NCI-H226 (cell line): Measurements from ENCODE around the gene TPPP2.

Experiments used
- DNase-seq: peaks from one replicate; pipeline ENCODE4 v3.0.0-alpha.2; 2015

The TPPP2 gene

DNA sequence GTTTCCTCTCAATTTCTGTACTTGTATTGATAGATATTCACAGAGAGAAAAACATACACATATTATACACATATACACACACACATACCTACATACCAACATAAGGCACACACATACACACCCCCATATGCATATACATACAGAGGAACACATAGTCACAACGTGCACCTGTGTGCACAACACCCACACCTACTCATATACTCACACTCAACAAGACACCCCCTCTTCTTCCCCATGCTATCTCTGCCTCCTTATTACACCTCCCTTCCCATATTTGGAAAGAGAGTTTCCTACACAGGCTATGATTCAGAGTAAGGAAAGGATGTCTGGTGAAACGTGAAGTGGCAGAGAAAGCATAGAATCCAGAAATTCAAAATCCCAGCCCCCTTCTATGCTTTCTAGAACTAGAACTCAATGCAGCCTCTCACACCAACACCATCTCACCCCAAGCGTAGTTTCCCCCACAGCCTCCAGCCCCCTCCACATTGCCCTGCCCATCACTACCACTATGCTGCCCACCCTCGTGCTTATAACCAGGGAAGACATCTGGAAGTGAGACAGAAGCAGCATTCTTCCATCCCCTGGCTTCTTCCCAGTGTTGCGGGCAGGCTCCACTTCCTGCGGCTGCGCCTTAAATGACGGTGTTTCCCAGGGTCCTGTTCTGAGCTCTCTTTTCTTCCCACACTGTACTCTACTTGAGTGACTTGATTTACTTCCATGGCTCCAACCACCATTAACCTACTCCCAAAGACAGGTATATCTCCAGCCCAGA lies 30.0 kb downstream of the TPPP2 start:
- no peak for DNase-seq

DNA sequence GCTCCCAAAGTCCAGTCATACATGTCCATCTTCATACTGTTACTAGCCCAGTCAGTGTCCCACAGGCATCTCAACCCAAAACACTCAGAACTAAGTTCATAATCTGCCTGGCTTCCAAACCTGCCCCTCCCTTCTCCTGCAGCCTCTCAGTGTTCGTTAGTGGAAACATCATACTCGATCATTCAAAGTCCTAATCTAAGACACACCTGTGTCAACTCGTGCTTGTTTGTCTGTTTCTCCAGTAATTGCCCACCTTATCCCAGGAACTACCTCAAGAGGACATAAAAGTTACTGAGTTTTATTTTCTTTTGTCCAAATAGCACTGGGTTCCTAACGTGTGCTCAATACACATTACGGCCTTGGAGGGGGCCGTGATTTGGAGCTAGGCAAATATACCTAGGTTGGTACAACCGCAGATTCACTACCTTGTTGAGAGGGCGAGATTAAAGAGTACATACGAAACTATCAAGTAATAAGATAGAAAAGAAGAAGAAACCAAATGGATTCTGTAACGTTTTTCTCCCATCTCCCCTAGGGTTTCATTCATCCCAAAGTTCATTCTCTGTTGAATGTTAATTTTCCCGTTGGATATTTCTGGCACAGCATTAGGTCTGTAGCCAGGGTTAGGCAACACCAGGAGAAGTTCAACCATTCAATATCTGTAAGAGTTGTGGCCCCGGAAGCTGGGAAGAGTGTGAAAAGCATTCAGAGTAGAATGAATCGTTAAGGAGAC lies 30.8 kb downstream of the TPPP2 start:
- no peak for DNase-seq

DNA sequence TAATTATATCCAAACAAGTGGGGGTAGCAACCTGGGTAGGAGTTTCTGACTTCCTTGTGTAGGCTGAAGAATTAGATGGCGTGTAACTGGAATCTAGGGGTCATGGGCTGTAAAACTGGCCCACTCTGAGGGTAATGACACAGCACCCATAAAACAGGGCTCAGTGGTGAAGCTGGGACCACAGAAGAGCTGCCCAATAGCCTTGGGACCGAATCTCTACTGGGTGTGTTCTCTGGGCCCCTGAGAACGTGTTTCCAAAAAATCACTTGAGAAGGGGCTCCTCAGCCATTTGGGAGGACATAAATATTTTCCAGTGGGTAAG lies 31.3 kb downstream of the TPPP2 start:
- DNase-seq, result peak; percentile 0

DNA sequence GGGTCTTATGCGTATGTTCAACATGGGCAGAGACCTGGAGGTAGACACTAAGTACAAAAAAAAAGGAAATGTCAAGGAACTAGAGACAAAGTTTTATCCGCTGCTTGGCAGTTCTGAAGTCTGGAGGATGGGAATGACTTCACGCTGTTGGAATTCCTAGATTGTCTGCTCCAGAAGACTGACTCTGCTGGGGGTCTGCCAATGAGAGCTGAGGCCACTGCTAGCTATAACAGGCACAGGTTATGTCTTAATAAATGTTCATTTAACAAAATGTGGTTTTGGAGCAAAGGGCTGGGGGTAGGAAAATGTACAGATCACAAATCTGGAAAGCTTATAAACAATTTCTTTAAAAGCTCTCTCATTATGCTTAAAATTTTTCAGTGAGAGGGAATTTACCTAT lies 33.5 kb downstream of the TPPP2 start:
- DNase-seq, result peak; percentile 81

DNA sequence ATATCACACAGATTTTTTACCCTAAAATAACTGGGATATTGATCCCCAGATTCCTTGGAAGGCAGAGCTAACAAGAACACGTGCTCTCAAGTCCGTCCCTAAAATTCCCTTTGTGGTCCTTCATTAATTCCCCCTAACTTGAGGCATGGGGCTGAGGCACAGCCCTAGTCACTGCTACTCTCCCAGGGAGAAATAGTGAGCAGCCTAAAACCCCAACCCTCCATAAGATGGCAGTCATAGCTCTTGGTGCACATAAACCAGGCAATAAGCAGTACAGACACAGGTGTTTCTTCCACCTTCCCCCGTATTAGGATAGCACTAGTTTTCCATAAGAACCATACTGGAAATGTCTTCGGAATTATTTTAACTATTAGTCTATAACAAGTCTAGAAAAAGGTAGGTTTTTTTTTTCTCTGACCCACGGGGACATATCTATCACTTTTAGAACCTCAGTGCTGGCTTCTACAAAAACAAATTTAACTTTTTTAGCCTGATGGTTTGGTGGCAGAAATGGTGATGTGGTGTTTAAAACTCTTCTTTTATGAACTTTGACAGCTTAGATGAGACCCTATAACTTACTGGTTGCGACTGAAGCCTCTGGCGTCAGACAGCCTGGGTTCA lies 37.0 kb downstream of the TPPP2 start:
- peak; percentile 3 for DNase-seq

DNA sequence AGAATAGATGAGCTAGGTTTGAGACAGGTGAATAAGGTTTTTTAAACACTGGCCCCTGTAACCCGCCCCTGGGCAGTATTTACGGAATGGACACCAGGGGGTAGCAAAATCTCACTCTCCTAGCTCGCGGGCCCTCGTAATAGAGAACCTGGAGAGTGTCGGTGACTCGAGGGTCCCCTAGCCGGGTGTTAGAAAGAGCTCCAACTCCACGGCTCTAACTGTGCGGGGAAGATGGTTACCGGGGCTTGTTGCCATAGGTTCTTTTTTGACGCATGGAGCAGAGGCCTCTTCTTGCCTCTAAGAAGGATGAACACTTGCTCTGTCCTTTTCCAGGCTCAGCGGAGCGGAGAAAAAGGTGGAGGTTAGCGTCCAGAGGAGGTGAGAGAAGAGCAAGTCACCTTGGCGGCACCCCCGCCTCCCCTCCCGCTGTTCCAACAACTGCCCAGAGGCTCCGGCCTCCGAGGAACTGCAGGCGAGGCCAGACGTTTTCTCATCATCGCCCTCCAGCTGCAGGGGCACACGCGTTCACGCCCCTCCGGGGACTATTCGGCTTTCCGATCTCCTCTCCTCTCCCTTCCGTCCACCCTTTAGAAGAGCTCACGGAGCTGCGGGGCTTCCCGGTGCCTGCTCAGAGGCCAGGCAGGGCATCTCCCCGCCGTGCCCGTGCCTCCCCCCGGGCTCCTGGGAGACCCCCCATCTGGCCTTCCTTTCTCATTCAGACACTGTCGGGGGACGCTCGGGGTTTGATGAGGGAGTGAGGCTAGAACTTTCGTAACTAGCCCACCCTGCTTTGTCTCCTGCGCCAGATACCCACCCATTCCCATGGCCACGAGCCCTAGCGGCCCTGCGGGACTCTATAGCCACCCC lies 38.7 kb downstream of the TPPP2 start:
- peak; percentile 16 for DNase-seq

DNA sequence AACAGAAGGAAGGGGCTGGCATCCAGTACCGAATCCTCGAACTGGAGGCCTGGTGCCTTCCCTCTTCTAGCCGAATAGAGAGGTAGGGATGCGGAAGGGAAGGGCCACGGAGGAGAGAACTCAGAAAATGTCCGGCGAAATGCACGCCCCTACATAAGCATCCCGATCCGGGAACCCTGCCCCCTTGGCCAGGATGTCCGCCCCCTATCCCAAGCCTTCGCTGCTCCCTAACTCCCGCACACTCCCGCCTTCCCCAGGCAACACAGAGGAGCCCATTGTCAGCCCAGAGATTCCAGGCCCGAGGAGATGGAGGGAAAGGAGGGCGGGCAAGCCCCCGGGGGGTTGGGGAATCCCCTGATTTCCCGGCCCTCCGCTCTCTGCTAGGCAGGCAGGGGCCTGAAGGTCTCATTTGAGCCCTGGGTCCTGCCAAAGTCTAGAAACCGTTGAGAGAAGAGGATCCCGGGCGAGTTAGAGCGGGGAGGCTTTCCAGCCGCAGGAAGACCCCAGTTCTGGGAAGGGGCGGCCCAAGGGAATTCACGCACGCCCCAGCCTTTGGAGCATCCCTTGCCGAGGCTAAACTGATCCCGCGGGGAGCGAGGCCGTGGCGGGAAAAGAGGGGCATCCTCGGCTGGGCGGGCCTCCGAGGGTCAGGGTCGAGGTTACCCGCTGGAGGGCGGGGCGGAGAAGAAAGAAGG lies 39.5 kb downstream of the TPPP2 start:
- no peak for DNase-seq

DNA sequence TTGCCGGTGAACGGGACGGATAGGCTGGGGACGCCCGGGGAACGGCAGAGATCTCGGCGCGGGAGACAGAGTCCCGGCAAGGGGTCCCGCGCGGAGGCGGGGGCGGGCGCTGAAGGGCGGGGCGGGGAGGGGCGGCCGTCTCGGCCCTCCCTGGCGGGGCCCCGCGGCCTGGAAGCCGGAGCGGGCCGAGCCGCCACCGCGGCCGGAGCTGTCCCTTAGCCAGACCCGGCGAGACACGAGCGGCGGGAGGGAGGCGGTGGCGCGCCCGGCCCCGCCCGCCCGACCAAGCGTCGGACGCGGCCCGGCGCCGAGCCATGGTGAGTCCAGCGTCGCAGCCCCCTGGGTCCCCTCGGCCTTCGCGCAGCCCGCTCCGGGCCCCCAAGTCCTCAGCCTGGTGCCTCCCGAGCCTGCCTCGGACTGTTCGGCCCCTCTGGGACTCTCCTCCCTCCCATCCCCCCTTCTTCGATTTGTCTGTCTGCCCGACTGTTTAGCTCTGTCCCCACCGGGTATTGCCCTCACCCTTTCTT lies 40.1 kb downstream of the TPPP2 start, which contains the start of gene ARHGEF40:
ARHGEF40 (plus strand) TSS at position 222 of the 527 bp plus-strand sequence; CDS start at position 315, 93 bp downstream.
- no peak for DNase-seq

DNA sequence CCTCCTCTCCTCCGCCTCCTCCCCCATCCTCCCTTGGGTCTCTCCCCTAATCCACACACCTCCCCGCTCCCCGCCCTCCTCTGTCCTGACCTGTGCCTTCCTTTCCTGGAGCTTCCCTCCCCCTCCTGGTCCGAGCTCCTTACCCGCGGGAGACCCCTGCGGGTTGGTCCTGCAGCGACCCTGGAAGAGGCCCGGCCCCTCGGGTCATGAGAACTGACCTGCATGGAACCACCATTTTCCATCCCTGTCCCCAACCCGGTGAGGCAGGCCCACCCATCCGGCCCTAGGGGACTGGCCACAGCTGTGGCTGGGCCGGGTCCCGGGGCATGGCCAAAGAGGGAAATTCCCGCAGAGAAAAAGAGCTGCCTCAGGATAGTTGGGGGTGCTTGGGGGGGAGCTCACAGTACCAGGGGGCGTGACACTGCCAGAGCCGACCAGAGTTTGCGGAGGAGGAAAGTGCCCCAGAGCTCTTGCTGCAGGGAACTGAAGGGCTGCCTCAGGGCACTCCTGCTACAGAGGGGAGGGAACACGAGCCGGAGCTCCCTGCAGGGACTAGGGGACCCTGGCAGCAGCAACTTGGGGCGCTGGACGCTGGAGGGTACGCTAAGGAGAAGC lies 40.7 kb downstream of the TPPP2 start:
- peak; percentile 59 for DNase-seq

DNA sequence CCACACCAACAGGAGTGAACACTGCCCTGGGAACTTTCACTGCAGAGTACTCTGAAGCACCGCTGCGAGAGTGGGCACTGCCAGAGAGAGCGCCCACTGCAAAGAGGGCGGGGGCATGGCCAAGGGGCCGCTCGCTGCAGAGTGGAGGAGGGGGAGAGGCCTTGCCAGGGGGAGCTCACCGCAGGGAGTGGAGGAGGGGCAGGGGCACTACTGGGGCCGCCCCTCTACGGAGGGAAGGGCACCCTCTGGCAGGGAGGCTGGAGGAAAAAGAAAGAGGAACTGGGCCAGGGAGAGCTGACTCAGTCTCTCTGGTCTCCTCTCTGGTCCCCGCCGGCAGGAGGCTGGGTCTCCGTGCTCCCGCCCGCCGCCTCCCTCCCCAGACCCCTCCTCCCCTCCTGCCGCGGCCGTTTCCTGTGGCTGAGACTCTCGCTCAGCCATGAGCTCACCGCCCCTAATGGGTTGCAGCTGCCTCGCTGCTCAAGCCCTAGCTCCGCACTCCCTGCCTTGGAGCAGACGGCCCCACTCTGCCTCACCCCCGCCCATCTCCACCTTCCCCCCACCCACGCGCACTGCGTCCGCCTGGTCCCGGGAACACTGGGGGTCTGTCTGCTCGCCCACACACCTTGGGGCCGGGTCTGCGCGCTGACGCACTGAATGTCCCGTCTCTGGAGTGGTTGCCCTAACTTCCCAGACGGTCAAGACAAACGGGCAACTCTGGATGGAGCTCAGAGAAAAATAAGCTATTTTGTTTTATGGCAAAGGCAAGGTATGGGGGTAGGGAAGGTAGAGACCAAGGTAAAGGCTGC lies 41.4 kb downstream of the TPPP2 start:
- peak; percentile 82 for DNase-seq

DNA sequence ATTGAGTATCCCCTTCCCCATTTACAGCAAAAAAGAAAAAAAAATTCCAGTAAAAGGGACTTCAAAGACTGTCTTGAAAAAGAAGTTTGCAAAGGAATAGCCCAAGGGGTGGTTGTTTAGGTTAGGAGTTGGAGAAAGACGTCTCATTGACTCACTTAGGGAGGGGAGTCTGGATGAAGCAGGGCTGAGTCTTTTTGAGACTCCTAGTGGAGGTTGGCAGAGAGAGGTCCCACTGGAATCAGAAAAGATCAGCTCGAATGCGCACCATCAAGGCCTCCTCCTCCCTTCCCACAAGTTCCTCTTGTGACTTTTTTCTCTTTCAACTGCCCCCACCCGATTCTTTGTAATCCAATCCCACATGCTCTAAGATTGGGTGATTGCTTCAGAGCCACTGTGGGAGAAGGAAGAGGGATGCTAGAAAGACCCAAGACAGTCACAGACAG lies 42.0 kb downstream of the TPPP2 start:
- peak; percentile 17 for DNase-seq

DNA sequence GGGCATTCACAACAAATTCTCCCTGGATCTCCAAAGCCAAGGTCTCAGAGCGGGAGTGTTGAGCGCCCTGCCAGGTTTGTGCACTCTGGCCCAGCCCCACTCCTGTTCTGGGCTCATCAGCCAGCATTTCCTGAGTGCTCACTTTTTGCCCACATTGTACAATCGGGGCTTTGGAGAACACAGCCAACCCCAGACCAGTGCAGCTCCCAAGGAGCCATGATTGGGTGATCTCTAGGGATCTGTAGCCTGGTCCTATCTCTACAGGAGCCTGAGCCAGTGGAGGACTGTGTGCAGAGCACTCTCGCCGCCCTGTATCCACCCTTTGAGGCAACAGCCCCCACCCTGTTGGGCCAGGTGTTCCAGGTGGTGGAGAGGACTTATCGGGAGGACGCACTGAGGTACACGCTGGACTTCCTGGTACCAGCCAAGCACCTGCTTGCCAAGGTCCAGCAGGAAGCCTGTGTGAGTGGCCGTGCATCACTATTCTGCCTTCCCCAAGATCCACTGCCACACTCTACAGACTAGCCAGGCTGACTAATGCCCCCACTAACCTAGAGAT lies 42.8 kb downstream of the TPPP2 start:
- no peak for DNase-seq

DNA sequence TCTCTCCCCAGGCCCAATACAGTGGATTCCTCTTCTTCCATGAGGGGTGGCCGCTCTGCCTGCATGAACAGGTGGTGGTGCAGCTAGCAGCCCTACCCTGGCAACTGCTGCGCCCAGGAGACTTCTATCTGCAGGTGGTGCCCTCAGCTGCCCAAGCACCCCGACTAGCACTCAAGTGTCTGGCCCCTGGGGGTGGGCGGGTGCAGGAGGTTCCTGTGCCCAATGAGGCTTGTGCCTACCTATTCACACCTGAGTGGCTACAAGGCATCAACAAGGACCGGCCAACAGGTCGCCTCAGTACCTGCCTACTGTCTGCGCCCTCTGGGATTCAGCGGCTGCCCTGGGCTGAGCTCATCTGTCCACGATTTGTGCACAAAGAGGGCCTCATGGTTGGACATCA lies 43.9 kb downstream of the TPPP2 start:
- DNase-seq, result no peak

DNA sequence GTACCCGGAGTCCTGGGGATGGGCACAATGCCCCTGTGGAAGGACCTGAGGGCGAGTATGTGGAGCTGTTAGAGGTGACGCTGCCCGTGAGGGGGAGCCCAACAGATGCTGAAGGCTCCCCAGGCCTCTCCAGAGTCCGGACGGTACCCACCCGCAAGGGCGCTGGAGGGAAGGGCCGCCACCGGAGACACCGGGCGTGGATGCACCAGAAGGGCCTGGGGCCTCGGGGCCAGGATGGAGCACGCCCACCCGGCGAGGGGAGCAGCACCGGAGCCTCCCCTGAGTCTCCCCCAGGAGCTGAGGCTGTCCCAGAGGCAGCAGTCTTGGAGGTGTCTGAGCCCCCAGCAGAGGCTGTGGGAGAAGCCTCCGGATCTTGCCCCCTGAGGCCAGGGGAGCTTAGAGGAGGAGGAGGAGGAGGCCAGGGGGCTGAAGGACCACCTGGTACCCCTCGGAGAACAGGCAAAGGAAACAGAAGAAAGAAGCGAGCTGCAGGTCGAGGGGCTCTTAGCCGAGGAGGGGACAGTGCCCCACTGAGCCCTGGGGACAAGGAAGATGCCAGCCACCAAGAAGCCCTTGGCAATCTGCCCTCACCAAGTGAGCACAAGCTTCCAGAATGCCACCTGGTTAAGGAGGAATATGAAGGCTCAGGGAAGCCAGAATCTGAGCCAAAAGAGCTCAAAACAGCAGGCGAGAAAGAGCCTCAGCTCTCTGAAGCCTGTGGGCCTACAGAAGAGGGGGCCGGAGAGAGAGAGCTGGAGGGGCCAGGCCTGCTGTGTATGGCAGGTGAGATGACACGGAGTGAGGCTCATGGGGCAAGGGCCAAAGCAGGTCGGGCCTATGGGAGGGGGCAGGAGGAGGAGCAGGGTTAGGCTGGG lies 44.6 kb downstream of the TPPP2 start:
- DNase-seq, result no peak

DNA sequence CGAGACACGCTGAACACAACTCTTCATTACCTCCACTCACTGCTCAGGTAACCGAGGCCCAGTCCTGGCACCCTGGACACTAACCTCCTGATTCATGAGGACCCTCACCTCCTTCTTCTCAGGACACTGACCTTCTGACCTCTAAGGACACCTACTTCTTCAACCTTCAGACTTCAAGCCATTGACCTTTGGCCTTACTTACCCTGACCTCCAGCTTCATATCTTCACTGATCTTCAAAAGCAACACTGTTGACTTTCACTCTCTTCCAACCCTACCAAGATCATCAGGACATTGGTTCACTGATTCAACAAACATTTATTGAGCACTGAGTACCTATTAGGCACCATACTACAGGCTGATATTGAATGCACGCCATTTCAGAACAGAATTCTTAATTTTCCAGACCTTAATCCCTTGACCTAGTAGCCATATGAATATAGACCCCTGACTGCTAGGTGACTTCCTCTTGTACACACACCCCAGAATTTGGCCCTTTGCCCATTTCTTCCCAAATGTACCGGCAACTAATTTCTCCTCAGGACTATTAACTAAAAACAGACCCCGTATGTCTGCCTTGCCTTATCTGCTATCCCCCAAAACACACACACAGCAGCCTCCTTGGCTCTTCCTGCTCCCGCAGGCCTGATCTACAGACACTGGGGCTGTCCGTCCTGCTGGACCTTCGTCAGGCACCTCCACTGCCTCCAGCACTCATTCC lies 45.9 kb downstream of the TPPP2 start:
- no peak for DNase-seq

DNA sequence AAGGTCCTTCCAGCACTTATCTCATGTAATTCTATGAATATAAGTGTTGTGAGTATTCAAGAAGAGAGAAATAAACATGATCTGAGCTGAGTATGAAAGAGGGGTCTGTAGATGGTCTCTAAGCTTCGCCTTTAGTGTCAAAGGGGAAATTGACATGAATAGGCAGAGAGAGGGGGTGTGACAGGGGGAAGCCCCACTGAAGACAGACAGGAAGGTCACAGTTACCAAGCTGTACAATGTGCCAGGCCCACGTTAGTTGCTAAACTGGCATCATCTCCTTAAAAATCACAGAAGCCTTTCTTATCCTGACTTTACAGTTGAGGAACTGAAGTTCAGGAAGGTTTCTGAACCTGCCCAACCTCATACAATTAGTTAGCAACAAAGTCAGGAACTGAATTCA lies 47.7 kb downstream of the TPPP2 start:
- DNase-seq, result no peak

DNA sequence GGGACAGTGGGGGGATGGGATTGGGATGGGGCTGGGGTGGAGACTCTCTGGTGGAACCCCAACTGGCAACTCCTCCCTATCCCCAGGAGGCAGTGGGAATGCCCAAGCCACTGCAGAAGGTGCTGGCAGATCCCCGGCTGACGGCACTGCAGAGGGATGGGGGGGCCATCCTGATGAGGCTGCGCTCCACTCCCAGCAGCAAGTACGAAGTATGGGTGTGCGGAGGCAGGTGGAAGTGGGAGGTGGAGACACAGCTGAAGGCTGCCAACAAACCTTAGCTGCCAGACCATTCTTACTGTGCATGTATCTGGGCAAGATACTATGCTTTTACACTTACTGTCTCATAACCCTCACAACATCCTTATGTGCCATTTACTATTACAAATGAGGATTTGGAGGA lies 48.3 kb downstream of the TPPP2 start:
- DNase-seq, result no peak

DNA sequence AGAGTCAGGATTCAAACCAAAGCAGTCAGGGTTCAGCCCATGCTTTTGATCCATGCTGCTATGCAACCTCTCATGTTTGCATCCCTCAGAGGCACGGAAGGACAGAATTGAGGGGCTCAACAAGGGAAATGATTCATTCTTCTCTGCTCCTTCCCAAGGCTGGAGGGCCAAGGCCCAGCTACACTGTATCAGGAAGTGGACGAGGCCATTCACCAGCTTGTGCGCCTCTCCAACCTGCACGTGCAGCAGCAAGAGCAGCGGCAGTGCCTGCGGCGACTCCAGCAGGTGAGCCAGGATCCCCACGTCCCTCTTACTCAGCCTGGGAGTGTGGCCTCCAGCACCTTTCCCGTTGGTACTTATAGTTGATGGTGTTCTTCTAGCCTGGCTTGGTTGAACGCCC lies 48.7 kb downstream of the TPPP2 start:
- DNase-seq, result no peak
